ENCODE measurements around the gene MYH9.

Gene MYH9

GRCh38 chr22:36247955-36248354 lies 139.8 kb downstream of the MYH9 start:
- H3K27ac ChIP-seq (ENCODE audit: low read depth, low read length), result no peak overlapping the region
- no peak for TF ChIP-seq CTCF (IDR thresholded peaks at IDR 0.05; ENCODE audit: low read depth, low read length, poor library complexity, severe bottlenecking)
- no peak for TF ChIP-seq EZH2phosphoT487 (IDR thresholded peaks at IDR 0.05; ENCODE audit: borderline replicate concordance, low read length)
- peaks cover 5% of the 10 kb centered on the region; the same call in 1 of the 2 replicates for H3K9me3 ChIP-seq (ENCODE audit: control insufficient read depth, insufficient read depth, low read length)
- no peaks in the 10 kb centered on the region for H3K36me3 ChIP-seq (ENCODE audit: control insufficient read depth, low read length)
- no peaks in the 10 kb centered on the region for H3F3A ChIP-seq (ENCODE audit: control insufficient read depth, insufficient read depth)
- H4K20me1 ChIP-seq (ENCODE audit: control insufficient read depth, insufficient read depth, low read depth, low read length), result no peaks in the 10 kb centered on the region
- H3K4me3 ChIP-seq (ENCODE audit: low read length), result no peak overlapping the region
- H3K79me2 ChIP-seq (ENCODE audit: control insufficient read depth, low read length), result no peaks in the 10 kb centered on the region
- no peak overlapping the region for H3K4me2 ChIP-seq (ENCODE audit: low read length)
- peaks cover 3% of the 10 kb centered on the region for H3K4me1 ChIP-seq (ENCODE audit: control insufficient read depth, low read length)
- H3K9me2 ChIP-seq (replicated peaks; ENCODE audit: control insufficient read depth, low read length), result no peaks in the 10 kb centered on the region
- H3K27me3 ChIP-seq (ENCODE audit: control insufficient read depth, low read length), result no peaks in the 10 kb centered on the region; the same call in 1 of the 2 replicates

GRCh38 chr22:36246718-36247117 lies 141.0 kb downstream of the MYH9 start:
- no peaks in the 10 kb centered on the region for H4K20me1 ChIP-seq (ENCODE audit: control insufficient read depth, insufficient read depth, low read depth, low read length)
- H3K9me2 ChIP-seq (replicated peaks; ENCODE audit: control insufficient read depth, low read length), result no peaks in the 10 kb centered on the region
- no peak overlapping the region for H3K27ac ChIP-seq (ENCODE audit: low read depth, low read length)
- H3K36me3 ChIP-seq (ENCODE audit: control insufficient read depth, low read length), result no peaks in the 10 kb centered on the region
- no peaks in the 10 kb centered on the region for H3K4me1 ChIP-seq (ENCODE audit: control insufficient read depth, low read length)
- H3K27me3 ChIP-seq (ENCODE audit: control insufficient read depth, low read length), result no peaks in the 10 kb centered on the region; the same call in 1 of the 2 replicates
- peaks cover 5% of the 10 kb centered on the region; the same call in 1 of the 2 replicates for H3K9me3 ChIP-seq (ENCODE audit: control insufficient read depth, insufficient read depth, low read length)
- no peak overlapping the region for H3K4me3 ChIP-seq (ENCODE audit: low read length)
- TF ChIP-seq EZH2phosphoT487 (IDR thresholded peaks at IDR 0.05; ENCODE audit: borderline replicate concordance, low read length) (no peak), CTCF (IDR thresholded peaks at IDR 0.05; ENCODE audit: low read depth, low read length, poor library complexity, severe bottlenecking) (no peak)
- H3F3A ChIP-seq (ENCODE audit: control insufficient read depth, insufficient read depth), result no peaks in the 10 kb centered on the region
- no peaks in the 10 kb centered on the region for H3K79me2 ChIP-seq (ENCODE audit: control insufficient read depth, low read length)
- no peak overlapping the region for H3K4me2 ChIP-seq (ENCODE audit: low read length)

- no peak overlapping the region for H3K4me3 ChIP-seq (ENCODE audit: low read length)
- no peak for TF ChIP-seq EZH2phosphoT487 (IDR thresholded peaks at IDR 0.05; ENCODE audit: borderline replicate concordance, low read length)
- TF ChIP-seq CTCF (IDR thresholded peaks at IDR 0.05; ENCODE audit: low read depth, low read length, poor library complexity, severe bottlenecking), result no peak
- no peaks in the 10 kb centered on the region; the same call in 1 of the 2 replicates for H3K27me3 ChIP-seq (ENCODE audit: control insufficient read depth, low read length)
- no peaks in the 10 kb centered on the region for H3K36me3 ChIP-seq (ENCODE audit: control insufficient read depth, low read length)
- H4K20me1 ChIP-seq (ENCODE audit: control insufficient read depth, insufficient read depth, low read depth, low read length), result no peaks in the 10 kb centered on the region
- H3K9me2 ChIP-seq (replicated peaks; ENCODE audit: control insufficient read depth, low read length), result no peaks in the 10 kb centered on the region
- no peak overlapping the region for H3K27ac ChIP-seq (ENCODE audit: low read depth, low read length)
- no peaks in the 10 kb centered on the region for H3K79me2 ChIP-seq (ENCODE audit: control insufficient read depth, low read length)
- peaks cover 5% of the 10 kb centered on the region; the same call in 1 of the 2 replicates for H3K9me3 ChIP-seq (ENCODE audit: control insufficient read depth, insufficient read depth, low read length)
- H3F3A ChIP-seq (ENCODE audit: control insufficient read depth, insufficient read depth), result no peaks in the 10 kb centered on the region
- no peaks in the 10 kb centered on the region for H3K4me1 ChIP-seq (ENCODE audit: control insufficient read depth, low read length)
- H3K4me2 ChIP-seq (ENCODE audit: low read length), result no peak overlapping the region
These were observed 141.9 kb downstream of the MYH9 start for GRCh38 chr22:36245805-36246356.

All from DOHH2 (cell line).